Fibroblast of pulmonary artery (primary cell): Measurements from ENCODE around the gene IL31RA.
A peak's percentile ranks its signal among the peaks of the same experiment; 100 is the strongest.

Source experiments
- DNase-seq: peaks from one replicate; pipeline ENCODE4 v3.0.0-alpha.2; 2010; ENCODE audit warnings: low read depth
- H3K4me3 ChIP-seq: replicated peaks from 2 replicates; pipeline ENCODE4 v1.5.1; 2011; ENCODE audit warnings: low read depth, mild to moderate bottlenecking, control low read depth, low read length, moderate library complexity
- CTCF ChIP-seq: IDR thresholded peaks from 2 replicates; pipeline ENCODE4 v1.5.1; 2011; ENCODE audit warnings: mild to moderate bottlenecking, control low read depth, low read length, inconsistent platforms; ENCODE audit errors: missing control alignments

Gene IL31RA

GRCh38 chr5:55969956-55970355 is 118.8 kb downstream of the IL31RA start:
- H3K4me3 ChIP-seq: no peak overlapping the region
- TF ChIP-seq CTCF: no peak
- DNase-seq: peak; percentile 40
